Panc1 (cell line): Measurements from ENCODE around the gene ZSCAN18. TPM values are rescaled to one million over a fixed set of nuclear protein-coding genes. Genes with fewer than 3 reads are reported as not detected.

Experiments
- ATAC-seq: fragments of 200-7000 bp; cut with Tn5 transposase; 2 replicates; pipeline ENCODE4 v1.9.1; 2020; ENCODE audit warnings: mild to moderate bottlenecking, moderate library complexity
- BruUV-seq: library from RNA; stranded (reverse); fragments of 400-500 nt; replicated peaks from 2 replicates; lab custom pipeline; 2021; lab: Mats Ljungman, UMichigan
- CTCF ChIA-PET: fragments of 300-600 bp; sonication (Branson Sonifier 250); formaldehyde crosslinking; loops from one replicate; lab custom pipeline; 2022; ENCODE audit warnings: antibody characterized with exemption; lab: Charles Lee
- POLR2A ChIA-PET: fragments of 300-600 bp; sonication (Branson Sonifier 250); formaldehyde crosslinking; loops from one replicate; lab custom pipeline; 2022; ENCODE audit warnings: antibody characterized with exemption; lab: Charles Lee
- DNase-seq: peaks from one replicate; pipeline ENCODE4 v3.0.0-alpha.2; 2010; ENCODE audit warnings: low read depth, low spot score
- H3K27ac ChIP-seq: 2 replicates; pipeline ENCODE4 v1.5.1; 2011; ENCODE audit warnings: mild to moderate bottlenecking, low read length, inconsistent platforms
- H3K27me3 ChIP-seq: fragments of 200-500 bp; sonication (Bioruptor generic); 2 replicates; pipeline ENCODE4 v1.6.0; 2014; ENCODE audit warnings: low read length, inconsistent platforms; ENCODE audit not compliant: control insufficient read depth, insufficient read depth
- H3K36me3 ChIP-seq: fragments of 200-500 bp; sonication (Bioruptor generic); 2 replicates; pipeline ENCODE4 v1.5.1; 2014; ENCODE audit warnings: inconsistent platforms, mild to moderate bottlenecking, low read length, moderate library complexity; ENCODE audit not compliant: control insufficient read depth, insufficient read depth
- H3K4me1 ChIP-seq: 2 replicates; pipeline ENCODE4 v1.5.1; 2011; ENCODE audit warnings: inconsistent platforms, mild to moderate bottlenecking, low read length, moderate library complexity; ENCODE audit not compliant: control insufficient read depth, insufficient read depth
- H3K4me3 ChIP-seq, 2 experiments: 2 replicates each; pipeline ENCODE4 v1.5.1; 2011 to 2012; ENCODE audit warnings: low read depth in 2 of 2, low read length in 2 of 2, mild to moderate bottlenecking in 2 of 2, inconsistent platforms in 1 of 2, moderate library complexity in 1 of 2
- H3K9me3 ChIP-seq: fragments of 200-500 bp; sonication (Bioruptor generic); 2 replicates; pipeline ENCODE4 v1.5.1; 2014; ENCODE audit warnings: low read depth, mild to moderate bottlenecking, inconsistent platforms, low read length, moderate library complexity; ENCODE audit not compliant: control insufficient read depth, insufficient read depth
- POLR2AphosphoS5 ChIP-seq: IDR thresholded peaks from 2 replicates; pipeline ENCODE4 v1.6.1; 2012; ENCODE audit warnings: mild to moderate bottlenecking, low read depth, low read length, moderate library complexity
- SIN3A ChIP-seq: IDR thresholded peaks from 2 replicates; pipeline ENCODE4 v1.6.1; 2012; ENCODE audit warnings: low read depth, mild to moderate bottlenecking, low read length, moderate library complexity, borderline replicate concordance; ENCODE audit not compliant: insufficient read depth
- TCF7L2 ChIP-seq: IDR thresholded peaks from 2 replicates; pipeline ENCODE4 v1.6.1; 2011; ENCODE audit warnings: mild to moderate bottlenecking, low read depth, low read length, inconsistent platforms
- in situ Hi-C: cut with HindIII; loops from 2 replicates; pipeline ENCODE4 v1.10.0; 2016; ENCODE audit warnings: low sequenced_read_pairs, low pct_unique_long_range_greater_than_20kb
- intact Hi-C: fragments of 100-400 bp; cut with micrococcal nuclease; formaldehyde crosslinking; loops from one replicate; pipeline ENCODE4 v1.10.0; 2022; ENCODE audit not compliant: unreplicated experiment
- total RNA-seq: library from RNA; stranded (reverse); gene quantifications from one replicate; pipeline ENCODE4 v1.2.1, GENCODE V29; 2021; ENCODE audit not compliant: unreplicated experiment
- TF ChIP-seq, protein P1 (sequence below), 2 experiments: IDR thresholded peaks; 2 replicates each; pipeline ENCODE4 v1.6.1; 2011 to 2012; ENCODE audit warnings: low read depth in 2 of 2, control low read depth in 1 of 2, low read length in 1 of 2, mild to moderate bottlenecking in 1 of 2, moderate library complexity in 1 of 2; ENCODE audit not compliant: insufficient read depth in 1 of 2
- TF ChIP-seq, protein P2 (sequence below): fragments of 450-650 bp; IDR thresholded peaks from 2 replicates; pipeline ENCODE4 v1.5.1; 2017; ENCODE audit warnings: mild to moderate bottlenecking

ZSCAN18 gene
- total RNA-seq, 1 experiment from 2014 or later, result not detected

DNA sequence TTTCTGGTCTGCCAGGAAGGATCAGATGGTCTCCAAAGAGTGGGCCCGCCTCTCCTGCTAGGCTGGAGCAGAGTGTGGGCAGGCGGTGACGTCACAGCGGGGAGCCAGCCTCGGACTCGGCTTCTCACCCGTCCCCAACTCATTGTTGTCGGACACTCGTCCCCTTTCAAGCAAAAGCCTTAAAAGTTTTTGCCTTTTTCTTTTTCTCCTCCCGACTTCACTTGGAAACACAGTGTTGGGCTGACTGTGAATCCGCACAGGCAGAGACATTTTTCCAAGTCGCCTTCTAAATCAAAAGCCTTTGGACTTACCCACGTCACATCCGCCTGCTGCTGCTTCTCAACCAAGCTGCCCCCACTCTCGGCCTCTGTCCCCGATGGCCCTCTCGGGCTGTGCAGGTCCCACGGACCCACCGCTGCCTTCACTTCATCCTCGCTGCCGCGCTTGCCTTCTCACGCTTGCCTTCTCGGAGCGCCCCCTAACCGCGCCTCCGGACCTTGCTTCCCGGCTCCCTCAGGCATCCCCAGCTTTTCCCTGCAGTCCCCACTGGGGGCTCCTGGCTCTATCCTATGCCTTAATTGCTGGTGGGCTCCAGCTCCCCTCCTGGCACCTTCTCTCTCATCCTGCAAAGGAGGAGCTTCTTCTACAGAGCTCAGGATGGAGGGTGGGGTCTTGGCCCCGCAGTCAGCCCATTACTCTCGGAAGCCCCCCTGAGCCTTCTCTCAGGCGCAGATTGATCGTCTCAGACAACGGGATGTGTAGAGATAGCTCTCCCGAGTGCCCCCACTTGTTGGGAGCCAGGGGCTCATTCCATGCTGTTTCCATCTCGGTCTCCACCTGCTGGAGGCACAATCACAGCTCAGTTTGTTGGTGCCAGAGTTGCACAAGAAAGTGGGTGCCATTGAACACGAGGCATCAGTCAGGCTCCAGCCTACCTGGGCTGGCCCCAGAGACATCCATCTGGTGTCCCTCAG, 42.8 kb downstream of the ZSCAN18 start:
- no TSS peak for BruUV-seq
- in situ Hi-C loops, result no loop called here

DNA sequence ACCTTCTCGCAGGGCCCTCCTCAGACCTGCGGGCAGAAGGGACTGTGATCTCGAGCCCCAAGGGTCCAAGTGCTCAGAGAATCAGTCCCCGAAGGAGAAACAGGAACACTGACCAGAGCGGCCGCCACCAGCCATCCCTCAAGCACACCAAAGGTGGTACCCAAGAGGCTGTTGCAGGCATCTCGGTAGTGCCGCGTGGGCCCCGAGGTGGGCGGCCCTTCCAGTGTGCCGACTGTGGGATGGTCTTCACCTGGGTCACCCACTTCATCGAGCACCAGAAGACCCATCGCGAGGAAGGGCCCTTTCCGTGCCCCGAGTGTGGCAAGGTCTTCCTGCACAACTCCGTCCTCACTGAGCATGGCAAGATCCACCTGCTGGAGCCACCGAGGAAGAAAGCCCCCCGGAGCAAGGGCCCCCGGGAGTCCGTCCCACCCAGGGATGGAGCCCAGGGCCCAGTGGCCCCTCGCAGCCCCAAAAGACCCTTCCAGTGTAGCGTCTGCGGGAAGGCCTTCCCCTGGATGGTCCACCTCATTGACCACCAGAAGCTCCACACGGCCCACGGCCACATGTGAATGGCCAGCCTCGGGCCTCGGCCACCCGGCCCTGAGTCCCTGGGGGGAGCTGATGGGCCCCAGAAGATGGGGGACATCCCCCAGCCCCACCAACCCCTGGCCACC, 44.4 kb downstream of the ZSCAN18 start:
- no TSS peak for BruUV-seq
- in situ Hi-C loops (no loop called here), intact Hi-C loops (no loop called here)
- no peaks in the 10 kb centered on the region for H3K27me3 ChIP-seq
- TF ChIP-seq TCF7L2 (no peak), SIN3A (no peak), POLR2AphosphoS5 (no peak)
- TF ChIP-seq, protein P1, sequence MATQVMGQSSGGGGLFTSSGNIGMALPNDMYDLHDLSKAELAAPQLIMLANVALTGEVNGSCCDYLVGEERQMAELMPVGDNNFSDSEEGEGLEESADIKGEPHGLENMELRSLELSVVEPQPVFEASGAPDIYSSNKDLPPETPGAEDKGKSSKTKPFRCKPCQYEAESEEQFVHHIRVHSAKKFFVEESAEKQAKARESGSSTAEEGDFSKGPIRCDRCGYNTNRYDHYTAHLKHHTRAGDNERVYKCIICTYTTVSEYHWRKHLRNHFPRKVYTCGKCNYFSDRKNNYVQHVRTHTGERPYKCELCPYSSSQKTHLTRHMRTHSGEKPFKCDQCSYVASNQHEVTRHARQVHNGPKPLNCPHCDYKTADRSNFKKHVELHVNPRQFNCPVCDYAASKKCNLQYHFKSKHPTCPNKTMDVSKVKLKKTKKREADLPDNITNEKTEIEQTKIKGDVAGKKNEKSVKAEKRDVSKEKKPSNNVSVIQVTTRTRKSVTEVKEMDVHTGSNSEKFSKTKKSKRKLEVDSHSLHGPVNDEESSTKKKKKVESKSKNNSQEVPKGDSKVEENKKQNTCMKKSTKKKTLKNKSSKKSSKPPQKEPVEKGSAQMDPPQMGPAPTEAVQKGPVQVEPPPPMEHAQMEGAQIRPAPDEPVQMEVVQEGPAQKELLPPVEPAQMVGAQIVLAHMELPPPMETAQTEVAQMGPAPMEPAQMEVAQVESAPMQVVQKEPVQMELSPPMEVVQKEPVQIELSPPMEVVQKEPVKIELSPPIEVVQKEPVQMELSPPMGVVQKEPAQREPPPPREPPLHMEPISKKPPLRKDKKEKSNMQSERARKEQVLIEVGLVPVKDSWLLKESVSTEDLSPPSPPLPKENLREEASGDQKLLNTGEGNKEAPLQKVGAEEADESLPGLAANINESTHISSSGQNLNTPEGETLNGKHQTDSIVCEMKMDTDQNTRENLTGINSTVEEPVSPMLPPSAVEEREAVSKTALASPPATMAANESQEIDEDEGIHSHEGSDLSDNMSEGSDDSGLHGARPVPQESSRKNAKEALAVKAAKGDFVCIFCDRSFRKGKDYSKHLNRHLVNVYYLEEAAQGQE (IDR thresholded peaks at IDR 0.05; ENCODE audit: insufficient read depth in 1 of 2, low read depth in 2 of 2, low read length in 1 of 2), result no peak
- TF ChIP-seq, protein P2, sequence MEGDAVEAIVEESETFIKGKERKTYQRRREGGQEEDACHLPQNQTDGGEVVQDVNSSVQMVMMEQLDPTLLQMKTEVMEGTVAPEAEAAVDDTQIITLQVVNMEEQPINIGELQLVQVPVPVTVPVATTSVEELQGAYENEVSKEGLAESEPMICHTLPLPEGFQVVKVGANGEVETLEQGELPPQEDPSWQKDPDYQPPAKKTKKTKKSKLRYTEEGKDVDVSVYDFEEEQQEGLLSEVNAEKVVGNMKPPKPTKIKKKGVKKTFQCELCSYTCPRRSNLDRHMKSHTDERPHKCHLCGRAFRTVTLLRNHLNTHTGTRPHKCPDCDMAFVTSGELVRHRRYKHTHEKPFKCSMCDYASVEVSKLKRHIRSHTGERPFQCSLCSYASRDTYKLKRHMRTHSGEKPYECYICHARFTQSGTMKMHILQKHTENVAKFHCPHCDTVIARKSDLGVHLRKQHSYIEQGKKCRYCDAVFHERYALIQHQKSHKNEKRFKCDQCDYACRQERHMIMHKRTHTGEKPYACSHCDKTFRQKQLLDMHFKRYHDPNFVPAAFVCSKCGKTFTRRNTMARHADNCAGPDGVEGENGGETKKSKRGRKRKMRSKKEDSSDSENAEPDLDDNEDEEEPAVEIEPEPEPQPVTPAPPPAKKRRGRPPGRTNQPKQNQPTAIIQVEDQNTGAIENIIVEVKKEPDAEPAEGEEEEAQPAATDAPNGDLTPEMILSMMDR, result no peak
- H3K36me3 ChIP-seq, result no peaks in the 10 kb centered on the region
- ChIA-PET POLR2A (no interaction called here), CTCF (no interaction called here)
- no peaks in the 10 kb centered on the region for H3K9me3 ChIP-seq
- no peak for ATAC-seq
- H3K27ac ChIP-seq, result no peak overlapping the region
- H3K4me1 ChIP-seq, result no peaks in the 10 kb centered on the region
- no peak for DNase-seq
- H3K4me3 ChIP-seq, result no peak overlapping the region

More for the DNA sequence above, 42.8 kb downstream of the ZSCAN18 start:
- Histone ChIP-seq H3K4me3 (no peak overlapping the region), H3K27ac (no peak overlapping the region), H3K9me3 (no peaks in the 10 kb centered on the region), H3K36me3 (no peaks in the 10 kb centered on the region), H3K27me3 (no peaks in the 10 kb centered on the region), H3K4me1 (no peaks in the 10 kb centered on the region)
- no peak for ATAC-seq
- intact Hi-C loops, result no loop called here
- ChIA-PET POLR2A (no interaction called here), CTCF (no interaction called here)
- TF ChIP-seq SIN3A (no peak), TCF7L2 (no peak), POLR2AphosphoS5 (no peak)
- TF ChIP-seq, protein P2, result no peak
- TF ChIP-seq, protein P1 (IDR thresholded peaks at IDR 0.05; ENCODE audit: insufficient read depth in 1 of 2, low read depth in 2 of 2, low read length in 1 of 2), result no peak
- DNase-seq, result no peak
